Ectodermal cell (in vitro differentiated cells): ENCODE measurements around the gene ELP1.

Experiments
- H3K27ac ChIP-seq: 2 replicates; pipeline ENCODE4 v1.7.0; 2013; ENCODE audit warnings: mild to moderate bottlenecking, low read depth, low read length; ENCODE audit not compliant: insufficient read depth, poor library complexity, severe bottlenecking
- H3K27me3 ChIP-seq: 2 replicates; pipeline ENCODE4 v1.7.0; 2013; ENCODE audit warnings: mild to moderate bottlenecking, low read length; ENCODE audit not compliant: insufficient read depth, control insufficient read depth, poor library complexity, severe bottlenecking
- H3K36me3 ChIP-seq: one replicate; pipeline ENCODE4 v1.7.0; 2013; ENCODE audit warnings: low read length; ENCODE audit not compliant: control insufficient read depth, insufficient read depth
- H3K4me1 ChIP-seq: one replicate; pipeline ENCODE4 v1.7.0; 2013; ENCODE audit warnings: low read length; ENCODE audit not compliant: control insufficient read depth, insufficient read depth
- H3K4me3 ChIP-seq: 2 replicates; pipeline ENCODE4 v1.7.0; 2013; ENCODE audit warnings: low read depth, low read length, control low read depth; ENCODE audit not compliant: insufficient read depth
- H3K9me3 ChIP-seq: 2 replicates; pipeline ENCODE4 v1.7.0; 2013; ENCODE audit warnings: mild to moderate bottlenecking, low read length, moderate library complexity; ENCODE audit not compliant: control insufficient read depth
- WGBS, 2 experiments: methylation state at CpG; one replicate each; pipeline ENCODE4 v1.1.7; 2013; ENCODE audit warnings: missing lambda C conversion rate in 2 of 2; 5-methylcytosine and 5-hydroxymethylcytosine counted together

Gene ELP1

GRCh38 chr9:108884701-108885100 is 49.2 kb downstream of the ELP1 start:
- Histone ChIP-seq H3K4me1 (no peaks in the 10 kb centered on the region), H3K36me3 (peaks cover 21% of the 10 kb centered on the region), H3K4me3 (no peak overlapping the region), H3K27ac (no peak overlapping the region), H3K9me3 (no peaks in the 10 kb centered on the region), H3K27me3 (no peaks in the 10 kb centered on the region)
- 96 to 100% methylated on average over 1 to 3 of the region's 3 CpGs for WGBS, 2 experiments

GRCh38 chr9:108883085-108883484 is 50.8 kb downstream of the ELP1 start:
- no peak overlapping the region for H3K4me3 ChIP-seq
- H3K4me1 ChIP-seq, result no peaks in the 10 kb centered on the region
- 91 to 96% methylated on average over 3 of the region's 3 CpGs for WGBS, 2 experiments
- H3K36me3 ChIP-seq, result peaks cover 18% of the 10 kb centered on the region
- H3K27me3 ChIP-seq, result no peaks in the 10 kb centered on the region
- H3K9me3 ChIP-seq, result no peaks in the 10 kb centered on the region
- no peak overlapping the region for H3K27ac ChIP-seq

- Histone ChIP-seq H3K36me3 (peaks cover 22% of the 10 kb centered on the region), H3K27me3 (no peaks in the 10 kb centered on the region), H3K4me3 (no peak overlapping the region), H3K27ac (no peak overlapping the region), H3K9me3 (no peaks in the 10 kb centered on the region), H3K4me1 (no peaks in the 10 kb centered on the region)
- WGBS, 2 experiments, result 92 to 94% methylated on average over 6 of the region's 6 CpGs
Measured at GRCh38 chr9:108882052-108882888, 51.7 kb downstream of the ELP1 start.

GRCh38 chr9:108880738-108881316 is 53.1 kb downstream of the ELP1 start:
- H3K4me3 ChIP-seq, result no peak overlapping the region
- no peaks in the 10 kb centered on the region for H3K9me3 ChIP-seq
- H3K4me1 ChIP-seq, result no peaks in the 10 kb centered on the region
- WGBS, 2 experiments, result 91 to 92% methylated on average over 3 of the region's 3 CpGs
- H3K36me3 ChIP-seq, result peaks cover 23% of the 10 kb centered on the region
- no peaks in the 10 kb centered on the region for H3K27me3 ChIP-seq
- H3K27ac ChIP-seq, result no peak overlapping the region

GRCh38 chr9:108877524-108877923 is 56.4 kb downstream of the ELP1 start:
- Histone ChIP-seq H3K9me3 (no peaks in the 10 kb centered on the region), H3K36me3 (peaks cover 31% of the 10 kb centered on the region), H3K4me3 (no peak overlapping the region), H3K4me1 (no peaks in the 10 kb centered on the region), H3K27me3 (no peaks in the 10 kb centered on the region), H3K27ac (no peak overlapping the region)
- WGBS, 2 experiments, result 94 to 96% methylated on average over 2 of the region's 2 CpGs

GRCh38 chr9:108876425-108876824 is 57.5 kb downstream of the ELP1 start:
- WGBS, 2 experiments, result 89 to 95% methylated on average over 5 of the region's 5 CpGs
- H3K4me1 ChIP-seq, result no peaks in the 10 kb centered on the region
- H3K36me3 ChIP-seq, result peaks cover 38% of the 10 kb centered on the region
- no peaks in the 10 kb centered on the region for H3K9me3 ChIP-seq
- H3K4me3 ChIP-seq, result no peak overlapping the region
- H3K27ac ChIP-seq, result no peak overlapping the region
- H3K27me3 ChIP-seq, result no peaks in the 10 kb centered on the region

GRCh38 chr9:108874058-108874788 is 59.7 kb downstream of the ELP1 start:
- H3K4me3 ChIP-seq, result no peak overlapping the region
- no peak overlapping the region for H3K27ac ChIP-seq
- no peaks in the 10 kb centered on the region for H3K27me3 ChIP-seq
- no peaks in the 10 kb centered on the region for H3K4me1 ChIP-seq
- 88 to 96% methylated on average over 3 of the region's 4 CpGs for WGBS, 2 experiments
- peaks cover 36% of the 10 kb centered on the region for H3K36me3 ChIP-seq
- H3K9me3 ChIP-seq, result no peaks in the 10 kb centered on the region

GRCh38 chr9:108869092-108869725 is 64.7 kb downstream of the ELP1 start:
- 91 to 94% methylated on average over 3 of the region's 3 CpGs for WGBS, 2 experiments
- peaks cover 18% of the 10 kb centered on the region for H3K36me3 ChIP-seq
- no peak overlapping the region for H3K27ac ChIP-seq
- H3K4me3 ChIP-seq, result no peak overlapping the region
- H3K9me3 ChIP-seq, result no peaks in the 10 kb centered on the region
- no peaks in the 10 kb centered on the region for H3K4me1 ChIP-seq
- no peaks in the 10 kb centered on the region for H3K27me3 ChIP-seq

- Histone ChIP-seq H3K4me1 (no peaks in the 10 kb centered on the region), H3K36me3 (peaks cover 11% of the 10 kb centered on the region), H3K27ac (no peak overlapping the region), H3K27me3 (no peaks in the 10 kb centered on the region), H3K9me3 (no peaks in the 10 kb centered on the region), H3K4me3 (no peak overlapping the region)
- WGBS, 2 experiments, result 89 to 96% methylated on average over 4 of the region's 4 CpGs
Measured at GRCh38 chr9:108867829-108868228, 66.1 kb downstream of the ELP1 start.

GRCh38 chr9:108867116-108867515 is 66.8 kb downstream of the ELP1 start:
- Histone ChIP-seq H3K4me3 (no peak overlapping the region), H3K9me3 (no peaks in the 10 kb centered on the region), H3K4me1 (no peaks in the 10 kb centered on the region), H3K36me3 (peaks cover 8% of the 10 kb centered on the region), H3K27me3 (no peaks in the 10 kb centered on the region), H3K27ac (no peak overlapping the region)
